Activated B cell treated with CpG ODN at 0.5 μM for 24 hours (primary cell): ENCODE measurements around the gene SASH1. TPM values are rescaled to one million over a fixed set of nuclear protein-coding genes. Genes with fewer than 3 reads are reported as not detected.

Experiments used
- ATAC-seq: fragments of 200-7000 bp; cut with Tn5 transposase; one replicate; pipeline ENCODE4 v1.10.0; 2021; ENCODE audit warnings: low read depth, mild to moderate bottlenecking, moderate library complexity
- CTCF ChIA-PET: fragments of 350-600 bp; sonication (Branson Sonifier 250); formaldehyde crosslinking; loops from one replicate; lab custom pipeline; 2021; ENCODE audit warnings: antibody characterized with exemption; lab: Charles Lee
- POLR2A ChIA-PET: fragments of 350-600 bp; sonication (Branson Sonifier 250); formaldehyde crosslinking; loops from one replicate; lab custom pipeline; 2021; ENCODE audit warnings: antibody characterized with exemption; lab: Charles Lee
- DNase-seq: peaks from one replicate; pipeline ENCODE4 v3.0.0; 2022
- H3K27ac Mint-ChIP-seq: one replicate; pipeline ENCODE4 v1.8.0; 2020; ENCODE audit warnings: mixed read lengths
- H3K27me3 Mint-ChIP-seq: one replicate; pipeline ENCODE4 v1.8.0; 2021; ENCODE audit warnings: mixed read lengths
- H3K36me3 Mint-ChIP-seq: one replicate; pipeline ENCODE4 v1.8.0; 2021; ENCODE audit warnings: low read depth, mixed read lengths
- H3K4me1 Mint-ChIP-seq: one replicate; pipeline ENCODE4 v1.8.0; 2021; ENCODE audit warnings: mixed read lengths
- H3K4me3 Mint-ChIP-seq: one replicate; pipeline ENCODE4 v1.8.0; 2020; ENCODE audit warnings: mild to moderate bottlenecking, mixed read lengths
- H3K9me3 Mint-ChIP-seq: one replicate; pipeline ENCODE4 v1.8.0; 2020; ENCODE audit warnings: mixed read lengths
- intact Hi-C: fragments of 100-400 bp; cut with micrococcal nuclease; formaldehyde crosslinking; loops from one replicate; pipeline ENCODE4 v1.15.1; 2024
- total RNA-seq: library from RNA; stranded (reverse); gene quantifications from 2 replicates; pipeline ENCODE4 v1.2.3, GENCODE V29; 2022
- TF ChIP-seq, protein P1 (sequence below): fragments of 200-600 bp; IDR thresholded peaks from one replicate; pipeline ENCODE4 v1.8.0; 2022; ENCODE audit warnings: antibody characterized with exemption, mild to moderate bottlenecking

The SASH1 gene
- total RNA-seq, 1 donor from 2014 or later: 0.49 TPM

DNA sequence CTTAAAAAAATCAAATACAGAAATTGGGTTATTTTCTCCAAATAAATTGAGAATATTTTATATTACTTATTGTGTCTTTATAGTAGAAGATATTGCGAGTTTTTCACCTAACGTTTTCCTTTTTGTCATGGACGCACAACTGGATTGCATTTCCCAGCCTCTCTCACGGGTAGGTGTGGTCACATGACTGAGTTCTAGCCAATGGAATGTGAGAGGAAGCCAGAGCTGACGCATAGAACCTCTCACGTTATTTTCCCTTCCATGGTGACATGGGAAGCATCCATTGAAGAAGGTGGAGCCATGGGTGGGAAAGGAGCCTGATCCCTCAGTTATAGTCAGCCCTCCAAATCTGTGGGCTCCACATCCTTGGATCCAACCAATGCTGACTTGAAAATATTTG lies 248.2 kb downstream of the SASH1 start:
- no peaks in the 10 kb centered on the region for H3K36me3 Mint-ChIP-seq
- POLR2A ChIA-PET: interaction anchor here (0.5 kb wide), 1 partner anchor 34 kb away, joined by 3 read pairs; no protein-coding TSS in a partner anchor
- H3K27me3 Mint-ChIP-seq: no peaks in the 10 kb centered on the region
- H3K27ac Mint-ChIP-seq: no peak overlapping the region
- intact Hi-C loops: no loop called here
- ATAC-seq (no peak), DNase-seq (no peak)
- TF ChIP-seq, protein P1, sequence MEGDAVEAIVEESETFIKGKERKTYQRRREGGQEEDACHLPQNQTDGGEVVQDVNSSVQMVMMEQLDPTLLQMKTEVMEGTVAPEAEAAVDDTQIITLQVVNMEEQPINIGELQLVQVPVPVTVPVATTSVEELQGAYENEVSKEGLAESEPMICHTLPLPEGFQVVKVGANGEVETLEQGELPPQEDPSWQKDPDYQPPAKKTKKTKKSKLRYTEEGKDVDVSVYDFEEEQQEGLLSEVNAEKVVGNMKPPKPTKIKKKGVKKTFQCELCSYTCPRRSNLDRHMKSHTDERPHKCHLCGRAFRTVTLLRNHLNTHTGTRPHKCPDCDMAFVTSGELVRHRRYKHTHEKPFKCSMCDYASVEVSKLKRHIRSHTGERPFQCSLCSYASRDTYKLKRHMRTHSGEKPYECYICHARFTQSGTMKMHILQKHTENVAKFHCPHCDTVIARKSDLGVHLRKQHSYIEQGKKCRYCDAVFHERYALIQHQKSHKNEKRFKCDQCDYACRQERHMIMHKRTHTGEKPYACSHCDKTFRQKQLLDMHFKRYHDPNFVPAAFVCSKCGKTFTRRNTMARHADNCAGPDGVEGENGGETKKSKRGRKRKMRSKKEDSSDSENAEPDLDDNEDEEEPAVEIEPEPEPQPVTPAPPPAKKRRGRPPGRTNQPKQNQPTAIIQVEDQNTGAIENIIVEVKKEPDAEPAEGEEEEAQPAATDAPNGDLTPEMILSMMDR: no peak
- H3K4me3 Mint-ChIP-seq: no peak overlapping the region
- H3K4me1 Mint-ChIP-seq: peaks cover 3% of the 10 kb centered on the region
- peaks cover 8% of the 10 kb centered on the region for H3K9me3 Mint-ChIP-seq
- CTCF ChIA-PET: interaction anchor here (2.4 kb wide), 1 partner anchor 13 kb away, joined by 7 read pairs; no protein-coding TSS in a partner anchor

DNA sequence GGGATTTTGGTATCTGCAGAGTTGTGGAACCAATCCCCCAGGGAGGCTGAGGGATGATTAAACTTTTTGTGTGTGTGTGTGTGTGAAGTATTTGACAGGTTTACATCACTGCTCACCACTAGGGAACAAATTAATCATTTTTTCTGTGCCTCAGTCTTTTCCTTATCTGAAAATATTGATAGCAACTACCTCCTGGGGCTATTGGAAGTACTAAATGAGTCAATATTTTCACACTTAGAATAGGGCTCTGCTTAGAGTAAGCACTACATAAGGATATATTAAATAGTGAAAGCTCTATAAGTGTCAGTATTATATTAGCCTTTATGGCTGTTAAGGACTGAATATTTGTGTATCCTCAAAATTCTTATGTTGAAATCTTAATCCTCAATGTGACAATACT lies 249.0 kb downstream of the SASH1 start:
- DNase-seq (no peak), ATAC-seq (no peak)
- H3K4me1 Mint-ChIP-seq: peaks cover 3% of the 10 kb centered on the region
- peaks cover 3% of the 10 kb centered on the region for H3K9me3 Mint-ChIP-seq
- ChIA-PET POLR2A (no interaction called here), CTCF (no interaction called here)
- intact Hi-C loops: no loop called here
- no peak overlapping the region for H3K27ac Mint-ChIP-seq
- TF ChIP-seq, protein P1: no peak
- no peaks in the 10 kb centered on the region for H3K27me3 Mint-ChIP-seq
- H3K4me3 Mint-ChIP-seq: no peak overlapping the region
- no peaks in the 10 kb centered on the region for H3K36me3 Mint-ChIP-seq

DNA sequence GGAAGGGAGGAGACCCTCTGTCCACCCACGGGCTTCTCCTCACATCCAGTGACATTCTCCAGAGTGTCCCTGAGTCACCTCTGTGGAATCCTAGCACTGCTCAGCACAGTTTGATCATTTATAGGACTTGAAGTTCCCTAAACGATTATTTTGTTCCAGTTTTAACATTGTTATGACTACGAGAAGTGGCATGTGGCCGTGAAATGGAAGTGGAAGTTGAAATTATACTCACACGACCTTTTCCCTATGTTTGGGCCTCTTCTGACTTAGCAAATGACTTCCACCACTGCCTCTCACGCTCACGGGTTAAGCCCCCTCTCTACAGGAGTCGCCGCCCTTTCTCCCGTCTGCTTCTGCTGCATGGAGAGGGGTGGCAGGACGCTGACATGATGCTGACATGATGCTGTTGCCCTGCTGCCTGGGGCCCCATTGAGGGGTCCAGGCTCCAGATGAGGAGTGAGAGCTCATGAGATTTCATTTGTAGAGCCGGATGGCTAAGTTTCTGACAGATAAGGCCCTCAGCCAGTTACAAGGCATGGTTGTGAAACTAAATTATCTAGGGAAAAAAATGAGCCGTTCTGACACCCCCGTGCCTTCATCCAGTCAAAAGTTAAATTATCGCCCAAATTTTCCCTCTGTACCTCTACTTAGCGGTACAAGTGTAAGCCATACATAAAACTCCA lies 250.6 kb downstream of the SASH1 start:
- no peaks in the 10 kb centered on the region for H3K27me3 Mint-ChIP-seq
- intact Hi-C loops: no loop called here
- DNase-seq: no peak
- H3K4me3 Mint-ChIP-seq: no peak overlapping the region
- ChIA-PET CTCF (no interaction called here), POLR2A (no interaction called here)
- H3K4me1 Mint-ChIP-seq: peaks cover 6% of the 10 kb centered on the region
- no peaks in the 10 kb centered on the region for H3K36me3 Mint-ChIP-seq
- no peaks in the 10 kb centered on the region for H3K9me3 Mint-ChIP-seq
- no peak for ATAC-seq
- TF ChIP-seq, protein P1: no peak
- H3K27ac Mint-ChIP-seq: no peak overlapping the region

DNA sequence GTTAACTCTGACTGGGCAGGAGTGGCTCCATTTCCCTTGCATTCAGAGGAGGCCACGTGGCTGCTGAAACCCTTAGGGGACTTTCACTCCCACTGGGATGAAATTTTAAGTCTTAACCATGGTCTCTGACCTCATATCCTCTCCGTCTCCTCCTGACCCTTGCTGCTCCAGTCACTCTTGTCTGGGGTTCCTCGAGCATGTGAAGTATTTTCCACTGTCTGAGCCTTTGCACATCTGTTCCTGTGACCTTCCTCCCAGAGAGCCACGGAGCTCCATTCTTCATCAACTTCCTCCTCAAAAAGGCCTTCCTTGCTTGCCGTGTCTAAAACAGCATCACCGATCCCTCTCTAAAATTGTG lies 251.2 kb downstream of the SASH1 start:
- H3K27ac Mint-ChIP-seq: no peak overlapping the region
- TF ChIP-seq, protein P1: no peak
- POLR2A ChIA-PET: no interaction called here
- no peaks in the 10 kb centered on the region for H3K27me3 Mint-ChIP-seq
- H3K36me3 Mint-ChIP-seq: no peaks in the 10 kb centered on the region
- no peak for ATAC-seq
- intact Hi-C loops: no loop called here
- H3K4me3 Mint-ChIP-seq: no peak overlapping the region
- no peak for DNase-seq
- H3K9me3 Mint-ChIP-seq: no peaks in the 10 kb centered on the region
- peaks cover 6% of the 10 kb centered on the region for H3K4me1 Mint-ChIP-seq
- CTCF ChIA-PET: no interaction called here

DNA sequence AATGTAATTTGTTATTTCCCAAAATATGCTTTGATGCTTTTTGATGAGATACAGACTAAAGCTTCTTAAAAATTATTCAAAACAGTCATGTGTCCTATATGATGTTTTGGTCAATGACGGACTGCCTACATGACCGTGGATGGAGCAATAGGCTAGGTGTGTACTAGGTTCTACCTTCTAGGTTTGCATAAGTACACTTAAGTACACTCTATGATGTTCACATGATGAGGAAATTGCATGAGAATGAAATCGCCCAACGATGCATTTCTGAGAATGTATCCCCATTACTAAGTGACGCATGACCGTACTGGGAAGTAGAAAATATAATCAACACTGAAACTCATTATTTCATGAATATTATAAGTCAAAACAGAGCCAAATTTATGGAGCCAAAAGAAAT lies 252.9 kb downstream of the SASH1 start:
- no peak for DNase-seq
- TF ChIP-seq, protein P1: no peak
- H3K36me3 Mint-ChIP-seq: no peaks in the 10 kb centered on the region
- ATAC-seq: no peak
- intact Hi-C loops: no loop called here
- H3K4me1 Mint-ChIP-seq: peaks cover 3% of the 10 kb centered on the region
- H3K9me3 Mint-ChIP-seq: peaks cover under 1% of the 10 kb centered on the region
- ChIA-PET POLR2A (no interaction called here), CTCF (interaction anchor here (1.4 kb wide), 1 partner anchor 18 kb away, joined by 3 read pairs; no protein-coding TSS in a partner anchor)
- no peak overlapping the region for H3K4me3 Mint-ChIP-seq
- no peak overlapping the region for H3K27ac Mint-ChIP-seq
- no peaks in the 10 kb centered on the region for H3K27me3 Mint-ChIP-seq
